Keratinocyte (primary cell): ENCODE data around the gene KIR3DL2. TPM values are rescaled to one million over a fixed set of nuclear protein-coding genes. Genes with fewer than 3 reads are reported as not detected.
"Not testable (repeated sequence)": the region's sequence is repeated elsewhere in the genome, so short reads cannot be mapped to it uniquely, and the experiment has no call there.

Experiments used
- DNase-seq: peaks from one replicate; pipeline ENCODE4 v3.0.0-alpha.2; 2011; ENCODE audit warnings: low read depth, missing footprints, low spot score
- FAIRE-seq: peaks from 2 replicates; lab custom pipeline; 2011; peaks lifted over from hg19 to GRCh38; lab: Jason Lieb, UNC
- H2AFZ ChIP-seq: 2 replicates; pipeline ENCODE4 v1.6.0; 2012; ENCODE audit warnings: low read length, control low read depth, inconsistent platforms; ENCODE audit not compliant: control insufficient read depth
- H3K27ac ChIP-seq: 2 replicates; pipeline ENCODE4 v1.5.1; 2011; ENCODE audit warnings: low read length; ENCODE audit not compliant: control insufficient read depth, insufficient read depth
- H3K27me3 ChIP-seq: 3 replicates; pipeline ENCODE4 v1.6.0; 2011; ENCODE audit warnings: low read length; ENCODE audit not compliant: control insufficient read depth, insufficient read depth; ENCODE audit errors: extremely low read depth
- H3K36me3 ChIP-seq, 2 experiments: 2 replicates in 1 of 2; 3 replicates in 1 of 2; pipeline ENCODE4 v1.5.1; 2011; ENCODE audit warnings: low read length in 2 of 2, mild to moderate bottlenecking in 1 of 2; ENCODE audit not compliant: control insufficient read depth in 2 of 2, insufficient read depth in 2 of 2; ENCODE audit errors: extremely low read depth in 1 of 2
- H3K4me1 ChIP-seq: 3 replicates; pipeline ENCODE4 v1.5.1; 2011; ENCODE audit warnings: low read length; ENCODE audit not compliant: control insufficient read depth, insufficient read depth; ENCODE audit errors: extremely low read depth
- H3K4me2 ChIP-seq: 3 replicates; pipeline ENCODE4 v1.6.0; 2011; ENCODE audit warnings: low read depth, low read length; ENCODE audit not compliant: control insufficient read depth, insufficient read depth; ENCODE audit errors: extremely low read depth
- H3K4me3 ChIP-seq, 3 experiments: fragments of 200-600 bp in 1 of 3; sonication (generic) in 1 of 3; 2 replicates in 2 of 3; 3 replicates in 1 of 3; pipeline ENCODE4 v1.5.1; 2011 to 2016; ENCODE audit warnings: low read length in 3 of 3, mild to moderate bottlenecking in 3 of 3, control low read depth in 2 of 3, inconsistent platforms in 1 of 3, low read depth in 1 of 3, mixed read lengths in 1 of 3, mixed run types in 1 of 3, moderate library complexity in 1 of 3; ENCODE audit not compliant: control insufficient read depth in 2 of 3, insufficient read depth in 2 of 3; ENCODE audit errors: extremely low read depth in 1 of 3
- H3K79me2 ChIP-seq: 2 replicates; pipeline ENCODE4 v1.6.0; 2012; ENCODE audit warnings: low read length; ENCODE audit not compliant: control insufficient read depth, insufficient read depth
- H3K9ac ChIP-seq: 3 replicates; pipeline ENCODE4 v1.6.0; 2011; ENCODE audit warnings: low read length; ENCODE audit not compliant: control insufficient read depth, insufficient read depth; ENCODE audit errors: extremely low read depth
- H3K9me1 ChIP-seq: 3 replicates; pipeline ENCODE4 v1.6.0; 2011; ENCODE audit warnings: low read length; ENCODE audit not compliant: control insufficient read depth, insufficient read depth; ENCODE audit errors: extremely low read depth
- H3K9me3 ChIP-seq: 2 replicates; pipeline ENCODE4 v1.5.1; 2012; ENCODE audit warnings: low read depth, low read length; ENCODE audit not compliant: control insufficient read depth
- H4K20me1 ChIP-seq: 3 replicates; pipeline ENCODE4 v1.6.0; 2011; ENCODE audit warnings: low read length; ENCODE audit not compliant: control insufficient read depth, insufficient read depth; ENCODE audit errors: extremely low read depth
- CTCF ChIP-seq, 3 experiments: IDR thresholded peaks in 1 of 3; conservative IDR thresholded peaks in 1 of 3; optimal IDR thresholded peaks in 1 of 3; 2 replicates in 2 of 3; 3 replicates in 1 of 3; pipeline versions ENCODE3 to v1.5.1; 2011; ENCODE audit warnings: low read length in 3 of 3, mild to moderate bottlenecking in 3 of 3, moderate library complexity in 2 of 3, control low read depth in 1 of 3, inconsistent platforms in 1 of 3; ENCODE audit not compliant: insufficient read depth in 2 of 3; ENCODE audit errors: extremely low read depth in 1 of 3
- EZH2 ChIP-seq: IDR thresholded peaks from one replicate; pipeline ENCODE4 v1.6.1; 2012; ENCODE audit warnings: inconsistent platforms, mild to moderate bottlenecking, low read length, moderate library complexity
- dilution Hi-C: fragments of 300-500 bp; cut with MboI; formaldehyde crosslinking; loops from one replicate; pipeline ENCODE4 v1.7.0; 2020; ENCODE audit warnings: low sequenced_read_pairs; ENCODE audit not compliant: extremely low pct_ligation_motif_present
- polyA plus RNA-seq, 5 experiments: library from polyadenylated mRNA; depleted of rRNA in 3 of 5; stranded (reverse) in 3 of 5; stranded (forward) in 1 of 5; unstranded in 1 of 5; fragments of >200 nt; gene quantifications; 1 replicate in 1 of 5; 2 replicates in 3 of 5; 3 replicates in 1 of 5; pipeline versions ENCODE4 v1.2.1 to v1.2.3, GENCODE V29; 2011 to 2012; ENCODE audit warnings: missing spikeins in 2 of 5, low read depth in 1 of 5, low replicate concordance in 1 of 5

KIR3DL2 gene
- polyA plus RNA-seq, 1 donor (not counting 4 experiments of a cell fraction or from before 2014, with no cell fraction given): not detected

- Histone ChIP-seq H3K36me3 (no peaks in the 10 kb centered on the region), H3K27me3 (no peaks in the 10 kb centered on the region), H3K79me2 (no peaks in the 10 kb centered on the region), H3K4me1 (no peaks in the 10 kb centered on the region), H3K4me3 (no peak within 1 kb of the TSS), H3K9me3 (peaks cover 5% of the 10 kb centered on the region), H2AFZ (no peak within 1 kb of the TSS), H4K20me1 (no peaks in the 10 kb centered on the region), H3K4me2 (no peak within 1 kb of the TSS), H3K9me1 (no peaks in the 10 kb centered on the region), H3K27ac (no peak within 1 kb of the TSS), H3K9ac (no peak within 1 kb of the TSS)
- no peak for DNase-seq
- no peak for TF ChIP-seq EZH2
- TF ChIP-seq CTCF (optimal IDR thresholded peaks at IDR 0.05 in 1 of 3, IDR thresholded peaks at IDR 0.05 in 1 of 3, conservative IDR thresholded peaks at IDR 0.05 in 1 of 3; ENCODE audit: extremely low read depth in 1 of 3, insufficient read depth in 2 of 3, low read length in 3 of 3): no peak
- dilution Hi-C loops: no loop called here
- no peak for FAIRE-seq
Measured at GRCh38 chr19:54905803-54906511, 55.7 kb downstream of the KIR3DL2 start, which contains the start of gene NCR1. TSS of gene NCR1 (plus strand) at chr19:54906148. CDS start at chr19:54906188, 40 bp downstream.

GRCh38 chr19:54906819-54907218 lies 56.6 kb downstream of the KIR3DL2 start:
- no peaks in the 10 kb centered on the region for H4K20me1 ChIP-seq
- no peak overlapping the region for H3K27ac ChIP-seq
- no peak for FAIRE-seq
- H3K79me2 ChIP-seq: no peaks in the 10 kb centered on the region
- no peak overlapping the region for H2AFZ ChIP-seq
- H3K9me3 ChIP-seq: peaks cover 5% of the 10 kb centered on the region
- dilution Hi-C loops: no loop called here
- TF ChIP-seq CTCF (optimal IDR thresholded peaks at IDR 0.05 in 1 of 3, IDR thresholded peaks at IDR 0.05 in 1 of 3, conservative IDR thresholded peaks at IDR 0.05 in 1 of 3; ENCODE audit: extremely low read depth in 1 of 3, insufficient read depth in 2 of 3, low read length in 3 of 3) (no peak), EZH2 (no peak)
- no peak overlapping the region for H3K4me3 ChIP-seq
- H3K9ac ChIP-seq: no peak overlapping the region
- H3K4me1 ChIP-seq: no peaks in the 10 kb centered on the region
- no peaks in the 10 kb centered on the region for H3K36me3 ChIP-seq
- no peak for DNase-seq
- no peak overlapping the region for H3K4me2 ChIP-seq
- no peaks in the 10 kb centered on the region for H3K9me1 ChIP-seq
- H3K27me3 ChIP-seq: no peaks in the 10 kb centered on the region

GRCh38 chr19:54907899-54908298 lies 57.7 kb downstream of the KIR3DL2 start:
- dilution Hi-C loops, DNase-seq, H3K9ac ChIP-seq, H2AFZ ChIP-seq, H4K20me1 ChIP-seq, H3K27ac ChIP-seq, H3K27me3 ChIP-seq, H3K79me2 ChIP-seq, H3K9me3 ChIP-seq, H3K9me1 ChIP-seq, H3K4me1 ChIP-seq, H3K36me3 ChIP-seq, H3K4me3 ChIP-seq, H3K4me2 ChIP-seq, FAIRE-seq: not testable (repeated sequence)
